GM12878 (cell line): ENCODE measurements around the gene PLEKHH1. TPM values are rescaled to one million over a fixed set of nuclear protein-coding genes. Genes with fewer than 3 reads are reported as not detected.

Source experiments
- ATAC-seq: fragments of 200-7000 bp; cut with Tn5 transposase; 3 replicates; pipeline ENCODE4 v1.9.1; 2020; ENCODE audit warnings: mild to moderate bottlenecking, moderate library complexity
- BruUV-seq: library from RNA; stranded (reverse); fragments of 400-500 nt; replicated peaks from 2 replicates; lab custom pipeline; 2021; lab: Mats Ljungman, UMichigan
- CTCF ChIA-PET: fragments of 300-600 bp; sonication (Branson Sonifier 250); formaldehyde crosslinking; extraction: SDS; loops from one replicate; lab custom pipeline; 2021; ENCODE audit warnings: inconsistent platforms; lab: Yijun Ruan, JAX
- POLR2A ChIA-PET: fragments of 350-600 bp; formaldehyde crosslinking; extraction: SDS; loops from one replicate; lab custom pipeline; 2021; ENCODE audit warnings: inconsistent platforms; lab: Charles Lee
- RAD21 ChIA-PET: fragments of 300-600 bp; sonication (Branson Sonifier 250); formaldehyde crosslinking; loops from one replicate; lab custom pipeline; 2023; ENCODE audit warnings: antibody characterized with exemption; ENCODE audit not compliant: unreplicated experiment; lab: Charles Lee
- SMC1A ChIA-PET: fragments of 300-600 bp; sonication (Branson Sonifier 250); formaldehyde crosslinking; loops from one replicate; lab custom pipeline; 2023; ENCODE audit not compliant: unreplicated experiment, uncharacterized antibody; lab: Charles Lee
- DNase-seq: peaks from one replicate; pipeline ENCODE4 v3.0.0-alpha.2; 2011; ENCODE audit warnings: low read depth, low spot score
- FAIRE-seq: peaks from 3 replicates; lab custom pipeline; 2011; peaks lifted over from hg19 to GRCh38; lab: Jason Lieb, UNC
- H2AFZ ChIP-seq: 2 replicates; pipeline ENCODE4 v1.6.0; 2011; ENCODE audit warnings: low read depth, low read length, control low read depth; ENCODE audit not compliant: control insufficient read depth
- H3K27ac ChIP-seq: 2 replicates; pipeline ENCODE4 v1.5.1; 2011; ENCODE audit warnings: control low read depth; ENCODE audit not compliant: control insufficient read depth, insufficient read depth
- H3K27me3 ChIP-seq, 2 experiments: replicated peaks in 1 of 2; 2 replicates each; pipeline versions ENCODE4 v1.6.0 to v1.6.1; 2011; ENCODE audit warnings: low read length in 1 of 2; ENCODE audit not compliant: control insufficient read depth in 2 of 2, insufficient read depth in 2 of 2
- H3K36me3 ChIP-seq, 2 experiments: 2 replicates each; pipeline ENCODE4 v1.5.1; 2011; ENCODE audit warnings: low read length in 1 of 2; ENCODE audit not compliant: control insufficient read depth in 2 of 2, insufficient read depth in 2 of 2
- H3K4me1 ChIP-seq: 2 replicates; pipeline ENCODE4 v1.6.1; 2011; ENCODE audit warnings: mild to moderate bottlenecking, low read length, moderate library complexity, mixed read lengths; ENCODE audit not compliant: control insufficient read depth, insufficient read depth
- H3K4me2 ChIP-seq: 2 replicates; pipeline ENCODE4 v1.6.0; 2011; ENCODE audit warnings: control low read depth; ENCODE audit not compliant: control insufficient read depth, insufficient read depth
- H3K4me3 ChIP-seq: fragments of 200-600 bp; sonication (generic); 2 replicates; pipeline ENCODE4 v1.5.1; 2016
- H3K79me2 ChIP-seq: 2 replicates; pipeline ENCODE4 v1.6.0; 2011; ENCODE audit warnings: low read length; ENCODE audit not compliant: control insufficient read depth, insufficient read depth
- H3K9ac ChIP-seq: 2 replicates; pipeline ENCODE4 v1.8.0; 2011; ENCODE audit warnings: low read length, control low read depth, mixed read lengths; ENCODE audit not compliant: control insufficient read depth, insufficient read depth
- H3K9me3 ChIP-seq: replicated peaks from 3 replicates; pipeline ENCODE4 v1.5.1; 2011; ENCODE audit warnings: mild to moderate bottlenecking, low read length; ENCODE audit not compliant: control insufficient read depth, insufficient read depth
- H4K20me1 ChIP-seq: 2 replicates; pipeline ENCODE4 v1.6.0; 2011; ENCODE audit not compliant: control insufficient read depth, insufficient read depth
- BHLHE40 ChIP-seq, 2 experiments: fragments of 450-650 bp in 1 of 2; IDR thresholded peaks; 2 replicates each; pipeline ENCODE4 v1.6.1; 2011 to 2017; ENCODE audit warnings: low read depth in 2 of 2, borderline replicate concordance in 1 of 2, improper control_type of control experiment in 1 of 2, low read length in 1 of 2, mild to moderate bottlenecking in 1 of 2
- BRCA1 ChIP-seq: IDR thresholded peaks from 2 replicates; pipeline ENCODE4 v1.6.1; 2011; ENCODE audit warnings: low read depth, low read length, improper control_type of control experiment
- CEBPZ ChIP-seq: fragments of 150-350 bp; IDR thresholded peaks from 2 replicates; pipeline ENCODE4 v1.6.1; 2016; ENCODE audit warnings: low read depth, low read length
- CHD1 ChIP-seq: IDR thresholded peaks from 2 replicates; pipeline ENCODE4 v1.6.1; 2012; ENCODE audit warnings: low read depth, low read length, improper control_type of control experiment
- EGR1 ChIP-seq, 2 experiments: IDR thresholded peaks; 1 replicate in 1 of 2; 2 replicates in 1 of 2; pipeline ENCODE4 v1.6.1; 2011 to 2012; ENCODE audit warnings: low read depth in 2 of 2, low read length in 2 of 2, borderline replicate concordance in 1 of 2, mild to moderate bottlenecking in 1 of 2, moderate library complexity in 1 of 2
- LARP7 ChIP-seq: fragments of 450-650 bp; IDR thresholded peaks from 2 replicates; pipeline ENCODE4 v1.6.1; 2017; ENCODE audit warnings: mild to moderate bottlenecking
- MEF2B ChIP-seq: fragments of 450-650 bp; IDR thresholded peaks from 2 replicates; pipeline ENCODE4 v1.6.1; 2018; ENCODE audit warnings: mild to moderate bottlenecking, moderate library complexity; ENCODE audit not compliant: partially characterized antibody, poor library complexity, severe bottlenecking
- MXI1 ChIP-seq: fragments of 150-350 bp; IDR thresholded peaks from 2 replicates; pipeline ENCODE4 v1.6.1; 2011; ENCODE audit warnings: low read depth, mild to moderate bottlenecking, inconsistent platforms, low read length, improper control_type of control experiment
- MYC ChIP-seq: IDR thresholded peaks from 2 replicates; pipeline ENCODE4 v1.6.1; 2011; ENCODE audit warnings: mild to moderate bottlenecking, low read length, moderate library complexity, inconsistent platforms; ENCODE audit not compliant: insufficient read depth, insufficient replicate concordance, insufficient read length, severe bottlenecking
- NR2C1 ChIP-seq: fragments of 450-650 bp; IDR thresholded peaks from 2 replicates; pipeline ENCODE4 v1.6.1; 2017; ENCODE audit warnings: antibody characterized with exemption, mild to moderate bottlenecking, moderate library complexity
- PML ChIP-seq: IDR thresholded peaks from 2 replicates; pipeline ENCODE4 v1.6.1; 2012; ENCODE audit warnings: low read length, inconsistent platforms
- SMARCA5 ChIP-seq: fragments of 450-650 bp; IDR thresholded peaks from 2 replicates; pipeline ENCODE4 v1.6.1; 2017; ENCODE audit warnings: mild to moderate bottlenecking
- ZSCAN29 ChIP-seq: fragments of 450-650 bp; IDR thresholded peaks from 2 replicates; pipeline ENCODE4 v1.6.1; 2017; ENCODE audit warnings: mild to moderate bottlenecking, moderate library complexity
- WGBS: methylation state at CpG from one replicate; pipeline ENCODE4 v1.1.6; 2016; ENCODE audit warnings: low lambda C conversion rate; ENCODE audit not compliant: insufficient replicate concordance, insufficient coverage; ENCODE audit errors: missing lambda C conversion rate; 5-methylcytosine and 5-hydroxymethylcytosine counted together
- in situ Hi-C: fragments of 300-500 bp; cut with MboI; formaldehyde crosslinking; loops from 9 replicates; pipeline ENCODE4 v1.14.3; 2018; ENCODE audit warnings: mixed read lengths
- intact Hi-C: fragments of 100-400 bp; cut with micrococcal nuclease; formaldehyde crosslinking; loops from one replicate; pipeline ENCODE4 v1.14.2; 2022; ENCODE audit not compliant: unreplicated experiment
- polyA plus RNA-seq, 11 experiments: library from polyadenylated mRNA; depleted of rRNA in 4 of 11; unstranded in 6 of 11; stranded (reverse) in 5 of 11; fragments of >200 nt; fragmentation: Nextera tagmentation in 4 of 11; fragmentation: Illumina TruSeq in 1 of 11; extraction: Ambion mirVana in 4 of 11; extraction: Trizol in 1 of 11; gene quantifications; 1 replicate in 1 of 11; 2 replicates in 10 of 11; pipeline versions ENCODE4 v1.2.1 to v1.2.3, GENCODE V29; 2011 to 2016; ENCODE audit warnings: inconsistent platforms in 2 of 11, missing spikeins in 2 of 11, low read depth in 1 of 11
- total RNA-seq, 4 experiments: library from RNA; depleted of rRNA in 3 of 4; stranded (reverse); fragments of >200 nt in 3 of 4; fragmentation: Illumina TruSeq in 1 of 4; extraction: Trizol in 1 of 4; gene quantifications; 2 replicates each; pipeline versions ENCODE4 v1.2.1 to v1.2.3, GENCODE V29; 2013 to 2021
- TF ChIP-seq, protein P1 (sequence below): fragments of 450-650 bp; IDR thresholded peaks from 2 replicates; pipeline ENCODE4 v1.6.1; 2014; ENCODE audit warnings: mild to moderate bottlenecking
- TF ChIP-seq, protein P2 (sequence below): fragments of 450-650 bp; conservative IDR thresholded peaks from 2 replicates; pipeline ENCODE4 v1.6.1; 2017; ENCODE audit warnings: mild to moderate bottlenecking, moderate library complexity

PLEKHH1 gene
- total and polyA plus RNA-seq, 10 of the 15 experiments (the other 5 are each of a cell fraction or from before 2014, with no cell fraction given), result 0.11 to 0.95 (median 0.41) TPM

DNA sequence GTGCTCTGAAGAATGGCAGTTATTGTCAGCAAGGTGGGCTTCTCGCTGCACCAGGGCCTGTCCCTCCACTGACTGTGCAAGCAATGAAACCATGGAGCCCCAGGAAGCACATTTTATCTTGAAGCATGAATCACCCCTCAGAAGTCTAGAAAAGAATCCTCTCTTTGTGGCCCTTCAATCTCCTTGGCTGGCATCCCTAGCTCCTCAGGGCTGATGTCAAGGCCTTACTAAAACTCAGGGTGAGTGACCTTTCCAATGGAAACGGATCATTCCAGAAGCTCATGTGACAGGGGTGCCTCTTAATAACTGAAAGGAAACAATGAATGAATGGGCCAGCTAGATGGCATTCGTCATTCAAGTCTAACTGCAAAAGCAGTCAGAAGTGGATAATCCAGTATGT is 22.3 kb upstream of the PLEKHH1 start:
- Histone ChIP-seq H3K4me1 (peaks cover 23% of the 10 kb centered on the region), H3K79me2 (no peaks in the 10 kb centered on the region), H3K27me3 (no peaks in the 10 kb centered on the region; a peak in 1 of 4 replicates), H3K27ac (no peak overlapping the region), H3K4me2 (no peak overlapping the region), H4K20me1 (no peaks in the 10 kb centered on the region), H3K9me3 (no peaks in the 10 kb centered on the region), H3K36me3 (no peaks in the 10 kb centered on the region), H3K4me3 (no peak overlapping the region), H3K9ac (no peak overlapping the region), H2AFZ (no peak overlapping the region)
- no peak for DNase-seq
- in situ Hi-C loops, result no loop called here
- WGBS, result 17% methylated on average over 3 of the region's 3 CpGs
- ChIA-PET POLR2A (interaction anchor here (0.9 kb wide), 1 partner anchor 16 kb away, joined by 3 read pairs; no protein-coding TSS in a partner anchor), RAD21 (interaction anchor here (0.8 kb wide), 1 partner anchor 60 kb away, joined by 3 read pairs; no protein-coding TSS in a partner anchor), SMC1A (interaction anchor here (1.3 kb wide), 1 partner anchor 86 kb away, joined by 5 read pairs; no protein-coding TSS in a partner anchor), CTCF (interaction anchor here (1.7 to 7.5 kb wide), 4 partner anchors 16 to 193 kb away, joined by 3 to 43 read pairs (median 12); no protein-coding TSS in a partner anchor)
- no peak for ATAC-seq
- intact Hi-C loops, result no loop called here
- no TSS peak for BruUV-seq
- TF ChIP-seq, protein P1, sequence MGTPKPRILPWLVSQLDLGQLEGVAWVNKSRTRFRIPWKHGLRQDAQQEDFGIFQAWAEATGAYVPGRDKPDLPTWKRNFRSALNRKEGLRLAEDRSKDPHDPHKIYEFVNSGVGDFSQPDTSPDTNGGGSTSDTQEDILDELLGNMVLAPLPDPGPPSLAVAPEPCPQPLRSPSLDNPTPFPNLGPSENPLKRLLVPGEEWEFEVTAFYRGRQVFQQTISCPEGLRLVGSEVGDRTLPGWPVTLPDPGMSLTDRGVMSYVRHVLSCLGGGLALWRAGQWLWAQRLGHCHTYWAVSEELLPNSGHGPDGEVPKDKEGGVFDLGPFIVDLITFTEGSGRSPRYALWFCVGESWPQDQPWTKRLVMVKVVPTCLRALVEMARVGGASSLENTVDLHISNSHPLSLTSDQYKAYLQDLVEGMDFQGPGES, result no peak
- TF ChIP-seq MXI1 (no peak), SMARCA5 (no peak), LARP7 (no peak), NR2C1 (no peak), BRCA1 (no peak), PML (no peak), MYC (no peak), EGR1 (IDR thresholded peaks at IDR 0.05; ENCODE audit: borderline replicate concordance in 1 of 2, low read depth in 2 of 2, low read length in 2 of 2) (no peak), BHLHE40 (IDR thresholded peaks at IDR 0.05; ENCODE audit: borderline replicate concordance in 1 of 2, low read depth in 2 of 2, low read length in 1 of 2) (no peak), CEBPZ (no peak), MEF2B (no peak), ZSCAN29 (no peak), CHD1 (no peak)
- TF ChIP-seq, protein P2, sequence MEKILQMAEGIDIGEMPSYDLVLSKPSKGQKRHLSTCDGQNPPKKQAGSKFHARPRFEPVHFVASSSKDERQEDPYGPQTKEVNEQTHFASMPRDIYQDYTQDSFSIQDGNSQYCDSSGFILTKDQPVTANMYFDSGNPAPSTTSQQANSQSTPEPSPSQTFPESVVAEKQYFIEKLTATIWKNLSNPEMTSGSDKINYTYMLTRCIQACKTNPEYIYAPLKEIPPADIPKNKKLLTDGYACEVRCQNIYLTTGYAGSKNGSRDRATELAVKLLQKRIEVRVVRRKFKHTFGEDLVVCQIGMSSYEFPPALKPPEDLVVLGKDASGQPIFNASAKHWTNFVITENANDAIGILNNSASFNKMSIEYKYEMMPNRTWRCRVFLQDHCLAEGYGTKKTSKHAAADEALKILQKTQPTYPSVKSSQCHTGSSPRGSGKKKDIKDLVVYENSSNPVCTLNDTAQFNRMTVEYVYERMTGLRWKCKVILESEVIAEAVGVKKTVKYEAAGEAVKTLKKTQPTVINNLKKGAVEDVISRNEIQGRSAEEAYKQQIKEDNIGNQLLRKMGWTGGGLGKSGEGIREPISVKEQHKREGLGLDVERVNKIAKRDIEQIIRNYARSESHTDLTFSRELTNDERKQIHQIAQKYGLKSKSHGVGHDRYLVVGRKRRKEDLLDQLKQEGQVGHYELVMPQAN, result no peak
- no peak for FAIRE-seq
